ENCODE data around the gene GRK2.

- no peak for TF ChIP-seq CTCF (IDR thresholded peaks at IDR 0.05)
- no peak for TF ChIP-seq EZH2 (IDR thresholded peaks at IDR 0.05; ENCODE audit: borderline replicate concordance, insufficient read depth, low read depth, low read length, poor library complexity, severe bottlenecking)
Observed at GRCh38 chr11:67240576-67241389, 25.5 kb upstream of the GRK2 start.

All from B cell (primary cell).